Liver (tissue), 9 donors: ENCODE data around the gene EXOC6B. TPM values are rescaled to one million over a fixed set of nuclear protein-coding genes. Genes with fewer than 3 reads are reported as not detected.

Source experiments
- DNase-seq: peaks from one replicate; pipeline ENCODE4 v3.0.0-alpha.2; 2017; ENCODE audit warnings: low spot score
- H3K27ac ChIP-seq, 2 donors: one replicate each; pipeline ENCODE4 v1.7.0; 2013; ENCODE audit warnings: inconsistent platforms in 2 of 2, low read length in 2 of 2, control low read depth in 1 of 2, low read depth in 1 of 2, mild to moderate bottlenecking in 1 of 2
- H3K27me3 ChIP-seq, 4 donors: one replicate each; pipeline versions ENCODE4 v1.6.1 to v1.7.0; 2013; ENCODE audit warnings: low read length in 3 of 4, inconsistent platforms in 1 of 4, mild to moderate bottlenecking in 1 of 4, moderate library complexity in 1 of 4; ENCODE audit not compliant: control insufficient read depth in 4 of 4, insufficient read depth in 4 of 4
- H3K36me3 ChIP-seq, 4 donors: one replicate each; pipeline versions ENCODE4 v1.6.1 to v1.7.0; 2013; ENCODE audit warnings: low read length in 3 of 4, mild to moderate bottlenecking in 3 of 4, low read depth in 1 of 4, moderate library complexity in 1 of 4; ENCODE audit not compliant: control insufficient read depth in 4 of 4, insufficient read depth in 3 of 4
- H3K4me1 ChIP-seq, 4 donors: one replicate each; pipeline versions ENCODE4 v1.6.1 to v1.7.0; 2013; ENCODE audit warnings: low read length in 3 of 4, mild to moderate bottlenecking in 3 of 4, moderate library complexity in 1 of 4; ENCODE audit not compliant: control insufficient read depth in 4 of 4, insufficient read depth in 4 of 4
- H3K4me3 ChIP-seq, 3 donors: one replicate each; pipeline versions ENCODE4 v1.6.1 to v1.7.0; 2013; ENCODE audit warnings: low read length in 3 of 3, control low read depth in 1 of 3, low read depth in 1 of 3, mild to moderate bottlenecking in 1 of 3
- H3K9ac ChIP-seq, 2 donors: one replicate each; pipeline ENCODE4 v1.7.0; 2013; ENCODE audit warnings: low read length in 2 of 2, mild to moderate bottlenecking in 2 of 2, moderate library complexity in 2 of 2, control low read depth in 1 of 2, low read depth in 1 of 2
- H3K9me3 ChIP-seq, 4 donors: one replicate each; pipeline versions ENCODE4 v1.6.1 to v1.7.0; 2013; ENCODE audit warnings: low read length in 3 of 4; ENCODE audit not compliant: control insufficient read depth in 4 of 4
- ATF3 ChIP-seq: IDR thresholded peaks from 2 replicates; pipeline ENCODE4 v1.6.1; 2016; ENCODE audit warnings: antibody characterized with exemption
- EGR1 ChIP-seq, 2 donors: IDR thresholded peaks; 2 replicates each; pipeline ENCODE4 v1.6.1; 2016 to 2018; ENCODE audit warnings: antibody characterized with exemption in 2 of 2, low read depth in 2 of 2
- FOXA1 ChIP-seq: IDR thresholded peaks from 2 replicates; pipeline ENCODE4 v1.6.1; 2016; ENCODE audit warnings: antibody characterized with exemption
- FOXA2 ChIP-seq: IDR thresholded peaks from 2 replicates; pipeline ENCODE4 v1.6.1; 2016; ENCODE audit warnings: antibody characterized with exemption
- GABPA ChIP-seq, 2 donors: IDR thresholded peaks in 1 of 2; conservative IDR thresholded peaks in 1 of 2; 2 replicates each; pipeline ENCODE4 v1.6.1; 2016; ENCODE audit warnings: antibody characterized with exemption in 2 of 2, mild to moderate bottlenecking in 1 of 2, moderate library complexity in 1 of 2
- HNF4G ChIP-seq: IDR thresholded peaks from 2 replicates; pipeline ENCODE4 v1.6.1; 2016; ENCODE audit warnings: antibody characterized with exemption
- JUND ChIP-seq, 2 donors: IDR thresholded peaks; 2 replicates each; pipeline ENCODE4 v1.6.1; 2016; ENCODE audit warnings: antibody characterized with exemption in 2 of 2
- MAX ChIP-seq: IDR thresholded peaks from 2 replicates; pipeline ENCODE4 v1.6.1; 2016; ENCODE audit warnings: antibody characterized with exemption
- NR2F2 ChIP-seq: IDR thresholded peaks from 2 replicates; pipeline ENCODE4 v1.6.1; 2016; ENCODE audit warnings: antibody characterized with exemption
- REST ChIP-seq: IDR thresholded peaks from 2 replicates; pipeline ENCODE4 v1.6.1; 2016; ENCODE audit warnings: antibody characterized with exemption, mild to moderate bottlenecking
- RXRA ChIP-seq, 2 donors: IDR thresholded peaks; 2 replicates each; pipeline ENCODE4 v1.6.1; 2017 to 2018; ENCODE audit warnings: antibody characterized with exemption in 2 of 2, mild to moderate bottlenecking in 1 of 2
- SP1 ChIP-seq: IDR thresholded peaks from 2 replicates; pipeline ENCODE4 v1.6.1; 2018; ENCODE audit warnings: antibody characterized with exemption, mild to moderate bottlenecking
- TAF1 ChIP-seq: conservative IDR thresholded peaks from 2 replicates; pipeline ENCODE4 v1.6.1; 2016; ENCODE audit warnings: antibody characterized with exemption, mild to moderate bottlenecking
- YY1 ChIP-seq: IDR thresholded peaks from 2 replicates; pipeline ENCODE4 v1.6.1; 2016; ENCODE audit warnings: antibody characterized with exemption, mild to moderate bottlenecking
- ZBTB33 ChIP-seq: IDR thresholded peaks from 2 replicates; pipeline ENCODE4 v1.6.1; 2016; ENCODE audit warnings: antibody characterized with exemption
- WGBS: extraction: QIAGEN DNeasy Blood & Tissue Kit; methylation state at CpG from one replicate; pipeline ENCODE4 v1.1.7; 2013; 5-methylcytosine and 5-hydroxymethylcytosine counted together
- polyA plus RNA-seq, 2 donors: library from polyadenylated mRNA; stranded (reverse) in 1 of 2; unstranded in 1 of 2; fragments of 200-250 nt in 1 of 2; fragments of >200 nt in 1 of 2; fragmentation: Nextera tagmentation in 1 of 2; extraction: Ambion mirVana in 1 of 2; gene quantifications; one replicate each; pipeline versions ENCODE4 v1.2.1 to v1.2.3, GENCODE V29; 2013 to 2015
- total RNA-seq, 2 donors: library from RNA; depleted of rRNA; stranded (reverse); fragments of >200 nt; gene quantifications; one replicate each; pipeline ENCODE4 v1.2.3, GENCODE V29; 2014
- donor health status: healthy.
- donor health status: healthy.
- donor health status: healthy.
- donor health status: healthy.
- donor health status: healthy.

EXOC6B gene
- total and polyA plus RNA-seq, 4 donors, result 1.7 to 9.5 (median 5.5) TPM

- Histone ChIP-seq H3K36me3 (no peaks in the 10 kb centered on the region), H3K27ac (no peak overlapping the region), H3K9ac (no peak overlapping the region), H3K4me1 (no peaks in the 10 kb centered on the region), H3K27me3 (no peaks in the 10 kb centered on the region), H3K9me3 (peaks cover 0 to 7% (median 2%) of the 10 kb centered on the region in 4 donors), H3K4me3 (no peak overlapping the region)
- no peak for TF ChIP-seq RXRA (IDR thresholded peaks at IDR 0.05)
- no peak for TF ChIP-seq EGR1 (IDR thresholded peaks at IDR 0.05; ENCODE audit: low read depth in 2 of 2)
- no peak for TF ChIP-seq SP1
- no peak for TF ChIP-seq YY1
- TF ChIP-seq GABPA (IDR thresholded peaks at IDR 0.05 in 1 of 2, conservative IDR thresholded peaks at IDR 0.05 in 1 of 2), result no peak
- no peak for TF ChIP-seq FOXA2
- no peak for DNase-seq
- whole genome bisulfite sequencing, result 99% methylated on average over 2 of the region's 2 CpGs
These were observed 63.6 kb downstream of the EXOC6B start for GRCh38 chr2:72762276-72762675.

- Histone ChIP-seq H3K36me3 (no peaks in the 10 kb centered on the region), H3K9me3 (peaks cover 0 to 7% (median 2%) of the 10 kb centered on the region in 4 donors), H3K27ac (no peak overlapping the region), H3K4me3 (no peak overlapping the region), H3K27me3 (no peaks in the 10 kb centered on the region), H3K9ac (no peak overlapping the region), H3K4me1 (no peaks in the 10 kb centered on the region)
- DNase-seq, result no peak
- 98% methylated on average over 1 of the region's 1 CpG for WGBS
- TF ChIP-seq JUND (IDR thresholded peaks at IDR 0.05) (no peak), YY1 (no peak), REST (no peak), TAF1 (no peak), ATF3 (no peak), NR2F2 (no peak), ZBTB33 (no peak), EGR1 (IDR thresholded peaks at IDR 0.05; ENCODE audit: low read depth in 2 of 2) (no peak)
These were observed 66.1 kb downstream of the EXOC6B start for GRCh38 chr2:72759755-72760154.

- H3K9ac ChIP-seq, result no peak overlapping the region
- no peak for DNase-seq
- H3K27ac ChIP-seq, result no peak overlapping the region
- H3K36me3 ChIP-seq, result no peaks in the 10 kb centered on the region
- peaks cover 0 to 5% (median 1%) of the 10 kb centered on the region in 4 donors for H3K9me3 ChIP-seq
- H3K4me1 ChIP-seq, result no peaks in the 10 kb centered on the region
- no peak for TF ChIP-seq ATF3
- no peak for TF ChIP-seq EGR1 (IDR thresholded peaks at IDR 0.05; ENCODE audit: low read depth in 2 of 2)
- peak; percentile 32 for TF ChIP-seq YY1
- TF ChIP-seq HNF4G, result no peak
- TF ChIP-seq MAX, result no peak
- no peak for TF ChIP-seq JUND (IDR thresholded peaks at IDR 0.05)
- TF ChIP-seq RXRA (IDR thresholded peaks at IDR 0.05), result no peak
- TF ChIP-seq FOXA1, result no peak
- peak; percentile 14 for TF ChIP-seq SP1
- no peak overlapping the region for H3K4me3 ChIP-seq
- WGBS, result 63% methylated on average over 3 of the region's 3 CpGs
- no peaks in the 10 kb centered on the region for H3K27me3 ChIP-seq
These were observed 68.6 kb downstream of the EXOC6B start for GRCh38 chr2:72757177-72757775.
